ENCODE measurements around the gene ZNF350. TPM values are rescaled to one million over a fixed set of nuclear protein-coding genes. Genes with fewer than 3 reads are reported as not detected.
A peak's percentile ranks its signal among the peaks of the same experiment; 100 is the strongest.
"Not testable (repeated sequence)": the region's sequence is repeated elsewhere in the genome, so short reads cannot be mapped to it uniquely, and the experiment has no call there.

Gene ZNF350
- total and polyA plus RNA-seq, 2 of the 13 experiments (the other 11 are each of a cell fraction or from before 2014, with no cell fraction given) = 3.7 to 6.9 TPM

GRCh38 chr19:52026255-52026990, 39.8 kb upstream of the ZNF350 start (continued):
- 0 out of 2 replicates have a peak, but pooled peaks have one; percentile 19 for TF ChIP-seq ZNF501 (CRISPR knock-in tag; IDR thresholded peaks at IDR 0.05)
- 0 out of 2 replicates have a peak, but pooled peaks have one; percentile 53 for TF ChIP-seq NKX3-1 (CRISPR knock-in tag; IDR thresholded peaks at IDR 0.05)

GRCh38 chr19:52024478-52024877, 37.8 kb upstream of the ZNF350 start:
- in situ Hi-C loops (cut with HindIII; ENCODE audit: extremely low pct_ligation_motif_present, low pct_unique_long_range_greater_than_20kb); CTCF ChIA-PET (ENCODE audit: low intra/inter-chr PET ratio, low total read pairs); H3K4me3 ChIP-seq (replicated peaks in 1 of 3; ENCODE audit: insufficient read depth in 1 of 3, low read depth in 2 of 3, low read length in 3 of 3); H4K20me1 ChIP-seq (ENCODE audit: insufficient read depth, low read length); ATAC-seq; H3K9ac ChIP-seq (ENCODE audit: insufficient read depth, low read depth, low read length); H2AFZ ChIP-seq (ENCODE audit: low read length); H3K27me3 ChIP-seq (ENCODE audit: control insufficient read depth in 1 of 2, insufficient read depth in 2 of 2, low read length in 2 of 2); BruUV-seq (replicated peaks); intact Hi-C loops (cut with micrococcal nuclease; ENCODE audit: unreplicated experiment); H3K9me3 ChIP-seq (ENCODE audit: low read length); TF ChIP-seq FOXP1 (IDR thresholded peaks at IDR 0.05); FOXA1 (IDR thresholded peaks at IDR 0.05); CREM (CRISPR knock-in tag; IDR thresholded peaks at IDR 0.05); NR2F6 (CRISPR knock-in tag; IDR thresholded peaks at IDR 0.05): not testable (repeated sequence)
- POLR2A ChIA-PET = interaction anchor here (1.0 to 1.2 kb wide), 2 partner anchors 10 to 17 kb away, joined by 3 read pairs; partner anchors contain the start of gene ZNF615
- Histone ChIP-seq H3K4me1 (ENCODE audit: insufficient read depth, low read length) (peaks cover 63% of the 10 kb centered on the region), H3K27ac (ENCODE audit: extremely low read length, insufficient read depth, low read length) (peak overlapping the region; percentile 50), H3K79me2 (ENCODE audit: insufficient read depth, low read length) (peaks cover 67% of the 10 kb centered on the region), H3K4me2 (ENCODE audit: low read depth, low read length) (peak overlapping the region; percentile 34; the same call in 1 of the 2 replicates), H3K36me3 (replicated peaks in 1 of 2; ENCODE audit: control insufficient read depth in 1 of 2, insufficient read depth in 2 of 2, low read length in 2 of 2) (peaks cover 21 to 50% of the 10 kb centered on the region in 2 experiments)
- FAIRE-seq (peak; percentile 12), DNase-seq (ENCODE audit: low spot score) (peak; percentile 75)
- WGBS (ENCODE audit: low lambda C conversion rate) = 18% methylated on average over 4 of the region's 4 CpGs
- 0 out of 2 replicates have a peak, but pooled peaks have one; percentile 29 for TF ChIP-seq ZNF644 (CRISPR knock-in tag; IDR thresholded peaks at IDR 0.05; ENCODE audit: low read depth)
- peak; percentile 53; the same call in 1 of the 2 replicates for TF ChIP-seq TCF7 (IDR thresholded peaks at IDR 0.05; ENCODE audit: low read depth)
- TF ChIP-seq ZNF691 (CRISPR knock-in tag; IDR thresholded peaks at IDR 0.05; ENCODE audit: borderline replicate concordance, low read depth) = 0 out of 2 replicates have a peak, but pooled peaks have one; percentile 28
- 0 out of 2 replicates have a peak, but pooled peaks have one; percentile 20 for TF ChIP-seq ARNTL (CRISPR knock-in tag; IDR thresholded peaks at IDR 0.05)
- TF ChIP-seq FOXP1 (CRISPR knock-in tag; IDR thresholded peaks at IDR 0.05) = peak; percentile 41; the same call in 1 of the 2 replicates
- TF ChIP-seq TBX2 (CRISPR knock-in tag; IDR thresholded peaks at IDR 0.05; ENCODE audit: borderline replicate concordance) = peak; percentile 36; the same call in 1 of the 2 replicates
- 0 out of 2 replicates have a peak, but pooled peaks have one; percentile 39 for TF ChIP-seq HMG20B (CRISPR knock-in tag; conservative IDR thresholded peaks at IDR 0.05)
- TF ChIP-seq FOXA1 (CRISPR knock-in tag; IDR thresholded peaks at IDR 0.05) = peak; percentile 83
- peak; percentile 51 for TF ChIP-seq PAXIP1 (CRISPR knock-in tag; conservative IDR thresholded peaks at IDR 0.05)
- peak; percentile 30; the same call in 1 of the 2 replicates for TF ChIP-seq CREM (IDR thresholded peaks at IDR 0.05)
- peak; percentile 18; the same call in 1 of the 2 replicates for TF ChIP-seq FOXJ3 (CRISPR knock-in tag; IDR thresholded peaks at IDR 0.05; ENCODE audit: borderline replicate concordance)
- TF ChIP-seq NR2F6 (IDR thresholded peaks at IDR 0.05) = peak; percentile 38; the same call in 1 of the 2 replicates
- TF ChIP-seq RARA (CRISPR knock-in tag; IDR thresholded peaks at IDR 0.05) = peak; percentile 38; the same call in 1 of the 2 replicates
- TF ChIP-seq PITX1 (CRISPR knock-in tag; IDR thresholded peaks at IDR 0.05) = peak; percentile 99

Measured in HepG2 (cell line).